K562 (cell line): ENCODE measurements around the gene ZNF302. TPM values are rescaled to one million over a fixed set of nuclear protein-coding genes. Genes with fewer than 3 reads are reported as not detected.

Experiments used
- ASH1L ChIP-seq: fragments of 450-650 bp; IDR thresholded peaks from 2 replicates; pipeline ENCODE4 v1.6.1; 2018; ENCODE audit warnings: borderline replicate concordance, mild to moderate bottlenecking, low read depth; ENCODE audit not compliant: partially characterized antibody
- ATF7 ChIP-seq: fragments of 450-650 bp; IDR thresholded peaks from 2 replicates; pipeline ENCODE4 v1.7.1; 2014; ENCODE audit warnings: mild to moderate bottlenecking, moderate library complexity
- C11orf30 ChIP-seq: fragments of 450-650 bp; IDR thresholded peaks from 2 replicates; pipeline ENCODE4 v1.6.1; 2016; ENCODE audit warnings: low read depth, mild to moderate bottlenecking
- ESRRB ChIP-seq: fragments of 250-450 bp; sonication (Bioruptor Pico); IDR thresholded peaks from 2 replicates; pipeline ENCODE4 v1.5.0; 2020; ENCODE audit warnings: mild to moderate bottlenecking, moderate library complexity, borderline replicate concordance
- ETV6 ChIP-seq, 3 experiments: fragments of 150-350 bp in 1 of 3; sonication (generic) in 1 of 3; formaldehyde crosslinking in 1 of 3; IDR thresholded peaks; 2 replicates each; pipeline versions ENCODE4 v1.6.1 to v1.8.0; 2014 to 2022; ENCODE audit warnings: borderline replicate concordance in 2 of 3, low read depth in 2 of 3, antibody characterized with exemption in 1 of 3, low read length in 1 of 3, mild to moderate bottlenecking in 1 of 3, missing genetic modification reagents in 1 of 3
- HDAC8 ChIP-seq: fragments of 450-650 bp; IDR thresholded peaks from 2 replicates; pipeline ENCODE4 v1.6.1; 2016; ENCODE audit warnings: mild to moderate bottlenecking, missing genetic modification characterization, moderate library complexity, missing compliant biosample characterization
- HDGF ChIP-seq: fragments of 450-650 bp; IDR thresholded peaks from 2 replicates; pipeline ENCODE4 v1.6.1; 2016
- MAFK ChIP-seq: IDR thresholded peaks from 2 replicates; pipeline ENCODE4 v1.6.1; 2011; ENCODE audit warnings: low read length, improper control_type of control experiment
- MBD2 ChIP-seq: sonication (generic); IDR thresholded peaks from 2 replicates; pipeline ENCODE4 v1.6.1; 2016; ENCODE audit warnings: low read depth, borderline replicate concordance
- MED1 ChIP-seq: sonication (generic); formaldehyde crosslinking; IDR thresholded peaks from 2 replicates; pipeline ENCODE4 v1.8.1; 2023; ENCODE audit warnings: missing genetic modification reagents, borderline replicate concordance
- RAD51 ChIP-seq: fragments of 450-650 bp; IDR thresholded peaks from 2 replicates; pipeline ENCODE4 v1.7.1; 2016; ENCODE audit warnings: low read depth, mild to moderate bottlenecking, borderline replicate concordance
- SIN3A ChIP-seq, 2 experiments: fragments of 150-350 bp in 1 of 2; IDR thresholded peaks; 2 replicates each; pipeline ENCODE4 v1.6.1; 2011 to 2016; ENCODE audit warnings: borderline replicate concordance in 2 of 2, low read depth in 2 of 2, low read length in 2 of 2, mild to moderate bottlenecking in 2 of 2, moderate library complexity in 2 of 2; ENCODE audit not compliant: control insufficient read depth in 1 of 2
- SMAD2 ChIP-seq: fragments of 150-350 bp; IDR thresholded peaks from 2 replicates; pipeline ENCODE4 v1.6.1; 2014; ENCODE audit warnings: low read depth, mild to moderate bottlenecking, low read length
- SMC3 ChIP-seq: conservative IDR thresholded peaks from 2 replicates; pipeline ENCODE4 v1.6.1; 2011; ENCODE audit warnings: low read depth, low read length, improper control_type of control experiment; ENCODE audit not compliant: insufficient read depth
- SNIP1 ChIP-seq: fragments of 450-650 bp; IDR thresholded peaks from 2 replicates; pipeline ENCODE4 v1.7.1; 2017; ENCODE audit warnings: low read depth, mild to moderate bottlenecking
- SNRNP70 ChIP-seq: fragments of 200-400 bp; formaldehyde crosslinking; optimal IDR thresholded peaks from 2 replicates; pipeline ENCODE3; 2017; ENCODE audit warnings: low read depth, low read length
- ZBED1 ChIP-seq: IDR thresholded peaks from 2 replicates; pipeline ENCODE4 v1.6.1; 2014
- ZKSCAN1 ChIP-seq: fragments of 150-350 bp; IDR thresholded peaks from 2 replicates; pipeline ENCODE4 v1.6.1; 2016; ENCODE audit warnings: low read depth, low read length
- ZNF184 ChIP-seq: sonication (generic); formaldehyde crosslinking; IDR thresholded peaks from 2 replicates; pipeline ENCODE4 v1.5.0; 2020; ENCODE audit warnings: missing genetic modification reagents
- ZNF311 ChIP-seq: fragments of 250-450 bp; sonication (Bioruptor Pico); IDR thresholded peaks from 2 replicates; pipeline ENCODE4 v1.4.0; 2020; ENCODE audit warnings: mild to moderate bottlenecking, moderate library complexity
- ZNF408 ChIP-seq: fragments of 250-450 bp; sonication (Bioruptor Pico); IDR thresholded peaks from 2 replicates; pipeline ENCODE4 v1.4.0; 2020; ENCODE audit warnings: low read depth, mild to moderate bottlenecking, moderate library complexity
- ZNF444 ChIP-seq: fragments of 250-450 bp; sonication (Bioruptor Pico); IDR thresholded peaks from 2 replicates; pipeline ENCODE4 v1.4.0; 2020; ENCODE audit warnings: mild to moderate bottlenecking, moderate library complexity
- ZNF583 ChIP-seq: fragments of 250-450 bp; sonication (Bioruptor Pico); IDR thresholded peaks from 2 replicates; pipeline ENCODE4 v1.4.0; 2020
- ZNF589 ChIP-seq: fragments of 200-800 bp; sonication (Bioruptor generic); IDR thresholded peaks from 2 replicates; pipeline ENCODE4 v1.6.1; 2016; ENCODE audit warnings: low read depth, missing genetic modification characterization, missing compliant biosample characterization
- polyA plus RNA-seq, 8 experiments: library from polyadenylated mRNA; depleted of rRNA in 4 of 8; stranded (reverse) in 5 of 8; unstranded in 3 of 8; fragments of >200 nt; fragmentation: Nextera tagmentation in 2 of 8; fragmentation: Illumina TruSeq in 1 of 8; extraction: Ambion mirVana in 2 of 8; extraction: Trizol in 1 of 8; gene quantifications; 2 replicates each; pipeline versions ENCODE4 v1.2.1 to v1.2.3, GENCODE V29; 2011 to 2014; ENCODE audit warnings: inconsistent platforms in 1 of 8, missing spikeins in 1 of 8
- total RNA-seq, 7 experiments: library from RNA; depleted of rRNA in 6 of 7; stranded (reverse); fragments of >200 nt in 6 of 7; fragmentation: Illumina TruSeq in 2 of 7; extraction: Trizol in 2 of 7; gene quantifications; 2 replicates each; pipeline versions ENCODE4 v1.2.1 to v1.2.3, GENCODE V29; 2011 to 2021; ENCODE audit warnings: low replicate concordance in 1 of 7
- TF ChIP-seq, protein P1 (sequence below): fragments of 250-450 bp; sonication (Bioruptor Pico); IDR thresholded peaks from 2 replicates; pipeline ENCODE4 v1.5.1; 2021; ENCODE audit warnings: mild to moderate bottlenecking
- TF ChIP-seq, protein P2 (sequence below): fragments of 200-400 bp; formaldehyde crosslinking; IDR thresholded peaks from 2 replicates; pipeline ENCODE4 v1.6.1; 2017; ENCODE audit warnings: mild to moderate bottlenecking, low read depth, low read length, moderate library complexity

Gene ZNF302
- total and polyA plus RNA-seq, 9 of the 15 experiments (the other 6 are each of a cell fraction or from before 2014, with no cell fraction given), result 0.08 to 1.0 (median 0.27) TPM; not detected in 1

DNA sequence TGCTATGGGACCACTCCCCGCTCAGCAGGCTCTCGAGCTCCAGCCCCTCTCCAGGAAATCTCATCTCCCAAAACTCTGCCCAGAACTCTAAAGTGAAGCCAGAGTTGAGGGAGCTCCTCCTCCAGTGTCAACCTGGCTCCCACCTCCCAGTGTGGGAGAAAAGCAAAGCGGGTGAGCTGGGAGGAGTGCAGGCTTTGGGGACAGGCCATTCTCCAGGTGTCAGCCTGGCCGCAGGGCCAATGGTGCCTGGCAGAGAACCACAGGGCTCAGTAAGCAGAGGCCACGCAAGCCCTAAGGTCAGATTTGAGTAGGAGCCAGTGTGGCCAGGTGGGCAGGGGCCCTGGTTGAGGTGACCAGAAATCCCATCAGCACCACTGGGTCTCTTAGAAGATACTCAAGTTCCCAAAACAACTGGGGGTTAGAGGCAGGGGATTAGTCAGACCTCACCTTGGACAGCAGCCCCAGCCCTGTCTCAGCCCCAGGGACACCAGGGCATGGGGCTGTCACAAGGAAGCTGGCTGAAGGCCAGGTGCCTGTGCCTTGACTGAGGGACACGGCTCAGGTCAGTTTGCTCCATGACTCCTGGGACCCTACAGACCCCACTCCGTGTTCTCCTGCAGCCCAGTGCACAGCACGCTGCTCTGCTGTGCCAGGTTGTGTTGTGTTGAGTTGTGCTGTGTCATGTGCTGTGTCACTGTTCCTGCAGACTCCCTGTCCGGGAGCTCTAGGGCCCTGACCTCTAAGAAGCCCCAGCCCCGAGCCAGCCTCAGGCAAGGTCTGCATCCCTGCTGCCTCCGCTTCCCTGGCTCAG is 53.7 kb downstream of the ZNF302 start (continued):
- TF ChIP-seq HDAC8 (tag) (no peak), ASH1L (no peak), RAD51 (no peak), HDGF (0 out of 2 replicates have a peak, but pooled peaks have one; percentile 65), ZNF444 (CRISPR knock-in tag) (no peak), SMC3 (no peak), ETV6 (IDR thresholded peaks at IDR 0.05; ENCODE audit: borderline replicate concordance in 1 of 2, low read depth in 2 of 2, low read length in 1 of 2) (no peak), ETV6 (CRISPR knock-in tag; IDR thresholded peaks at IDR 0.05; ENCODE audit: borderline replicate concordance) (no peak), ZNF184 (CRISPR knock-in tag) (no peak), ZKSCAN1 (no peak), SNIP1 (no peak), ZNF589 (CRISPR knock-in tag) (no peak), ZNF408 (CRISPR knock-in tag) (no peak), MAFK (peak; percentile 72), ZNF583 (no peak), MBD2 (no peak), C11orf30 (peak; percentile 97), SIN3A (IDR thresholded peaks at IDR 0.05; ENCODE audit: borderline replicate concordance in 2 of 2, control insufficient read depth in 1 of 2, low read depth in 2 of 2, low read length in 2 of 2) (no peak), MED1 (CRISPR knock-in tag) (no peak), ZNF311 (CRISPR knock-in tag) (no peak), ATF7 (no peak), SMAD2 (no peak), ZBED1 (no peak), SNRNP70 (no peak), ESRRB (no peak)
- TF ChIP-seq, protein P1, sequence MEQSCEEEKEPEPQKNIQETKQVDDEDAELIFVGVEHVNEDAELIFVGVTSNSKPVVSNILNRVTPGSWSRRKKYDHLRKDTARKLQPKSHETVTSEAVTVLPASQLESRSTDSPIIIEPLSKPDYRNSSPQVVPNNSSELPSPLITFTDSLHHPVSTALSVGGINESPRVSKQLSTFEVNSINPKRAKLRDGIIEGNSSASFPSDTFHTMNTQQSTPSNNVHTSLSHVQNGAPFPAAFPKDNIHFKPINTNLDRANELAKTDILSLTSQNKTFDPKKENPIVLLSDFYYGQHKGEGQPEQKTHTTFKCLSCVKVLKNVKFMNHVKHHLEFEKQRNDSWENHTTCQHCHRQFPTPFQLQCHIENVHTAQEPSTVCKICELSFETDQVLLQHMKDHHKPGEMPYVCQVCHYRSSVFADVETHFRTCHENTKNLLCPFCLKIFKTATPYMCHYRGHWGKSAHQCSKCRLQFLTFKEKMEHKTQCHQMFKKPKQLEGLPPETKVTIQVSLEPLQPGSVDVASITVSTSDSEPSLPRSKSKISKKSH, result no peak
- TF ChIP-seq, protein P2, sequence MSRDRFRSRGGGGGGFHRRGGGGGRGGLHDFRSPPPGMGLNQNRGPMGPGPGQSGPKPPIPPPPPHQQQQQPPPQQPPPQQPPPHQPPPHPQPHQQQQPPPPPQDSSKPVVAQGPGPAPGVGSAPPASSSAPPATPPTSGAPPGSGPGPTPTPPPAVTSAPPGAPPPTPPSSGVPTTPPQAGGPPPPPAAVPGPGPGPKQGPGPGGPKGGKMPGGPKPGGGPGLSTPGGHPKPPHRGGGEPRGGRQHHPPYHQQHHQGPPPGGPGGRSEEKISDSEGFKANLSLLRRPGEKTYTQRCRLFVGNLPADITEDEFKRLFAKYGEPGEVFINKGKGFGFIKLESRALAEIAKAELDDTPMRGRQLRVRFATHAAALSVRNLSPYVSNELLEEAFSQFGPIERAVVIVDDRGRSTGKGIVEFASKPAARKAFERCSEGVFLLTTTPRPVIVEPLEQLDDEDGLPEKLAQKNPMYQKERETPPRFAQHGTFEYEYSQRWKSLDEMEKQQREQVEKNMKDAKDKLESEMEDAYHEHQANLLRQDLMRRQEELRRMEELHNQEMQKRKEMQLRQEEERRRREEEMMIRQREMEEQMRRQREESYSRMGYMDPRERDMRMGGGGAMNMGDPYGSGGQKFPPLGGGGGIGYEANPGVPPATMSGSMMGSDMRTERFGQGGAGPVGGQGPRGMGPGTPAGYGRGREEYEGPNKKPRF, result no peak
